GM12878 (cell line): ENCODE data around the gene SYNPO.

Experiments used
- CBFB ChIP-seq: IDR thresholded peaks from 2 replicates; pipeline ENCODE4 v1.6.1; 2016; ENCODE audit warnings: antibody characterized with exemption, low read depth
- EZH2 ChIP-seq: IDR thresholded peaks from 2 replicates; pipeline ENCODE4 v1.6.1; 2012; ENCODE audit warnings: low read depth, mild to moderate bottlenecking, control low read depth, inconsistent platforms, low read length, borderline replicate concordance; ENCODE audit not compliant: control insufficient read depth
- KDM1A ChIP-seq: fragments of 200-600 bp; sonication (generic); IDR thresholded peaks from 2 replicates; pipeline ENCODE4 v1.6.1; 2016; ENCODE audit warnings: borderline replicate concordance
- MYC ChIP-seq: IDR thresholded peaks from 2 replicates; pipeline ENCODE4 v1.6.1; 2011; ENCODE audit warnings: mild to moderate bottlenecking, low read length, moderate library complexity, inconsistent platforms; ENCODE audit not compliant: insufficient read depth, insufficient replicate concordance, insufficient read length, severe bottlenecking
- POLR2A ChIP-seq: IDR thresholded peaks from 2 replicates; pipeline ENCODE4 v1.6.1; 2011; ENCODE audit warnings: low read depth, mild to moderate bottlenecking, low read length
- POLR2AphosphoS5 ChIP-seq: IDR thresholded peaks from 2 replicates; pipeline ENCODE4 v1.6.1; 2011; ENCODE audit warnings: mild to moderate bottlenecking, low read length, inconsistent platforms
- TCF12 ChIP-seq: IDR thresholded peaks from 2 replicates; pipeline ENCODE4 v1.6.1; 2011; ENCODE audit warnings: low read depth, mild to moderate bottlenecking, low read length
- TF ChIP-seq, protein P1 (sequence below), 3 experiments: IDR thresholded peaks in 2 of 3; conservative IDR thresholded peaks in 1 of 3; 2 replicates each; pipeline ENCODE4 v1.5.1; 2011; ENCODE audit warnings: low read depth in 3 of 3, low read length in 3 of 3, mild to moderate bottlenecking in 3 of 3, control low read depth in 2 of 3, moderate library complexity in 2 of 3, inconsistent platforms in 1 of 3, mixed read lengths in 1 of 3; ENCODE audit not compliant: control insufficient read depth in 2 of 3, insufficient read depth in 1 of 3; ENCODE audit errors: extremely low read depth in 1 of 3
- TF ChIP-seq, protein P2 (sequence below): IDR thresholded peaks from 2 replicates; pipeline ENCODE4 v1.6.1; 2012; ENCODE audit warnings: mild to moderate bottlenecking, low read depth, low read length
- TF ChIP-seq, protein P3 (sequence below): fragments of 450-650 bp; IDR thresholded peaks from 2 replicates; pipeline ENCODE4 v1.6.1; 2016; ENCODE audit warnings: mild to moderate bottlenecking

DNA sequence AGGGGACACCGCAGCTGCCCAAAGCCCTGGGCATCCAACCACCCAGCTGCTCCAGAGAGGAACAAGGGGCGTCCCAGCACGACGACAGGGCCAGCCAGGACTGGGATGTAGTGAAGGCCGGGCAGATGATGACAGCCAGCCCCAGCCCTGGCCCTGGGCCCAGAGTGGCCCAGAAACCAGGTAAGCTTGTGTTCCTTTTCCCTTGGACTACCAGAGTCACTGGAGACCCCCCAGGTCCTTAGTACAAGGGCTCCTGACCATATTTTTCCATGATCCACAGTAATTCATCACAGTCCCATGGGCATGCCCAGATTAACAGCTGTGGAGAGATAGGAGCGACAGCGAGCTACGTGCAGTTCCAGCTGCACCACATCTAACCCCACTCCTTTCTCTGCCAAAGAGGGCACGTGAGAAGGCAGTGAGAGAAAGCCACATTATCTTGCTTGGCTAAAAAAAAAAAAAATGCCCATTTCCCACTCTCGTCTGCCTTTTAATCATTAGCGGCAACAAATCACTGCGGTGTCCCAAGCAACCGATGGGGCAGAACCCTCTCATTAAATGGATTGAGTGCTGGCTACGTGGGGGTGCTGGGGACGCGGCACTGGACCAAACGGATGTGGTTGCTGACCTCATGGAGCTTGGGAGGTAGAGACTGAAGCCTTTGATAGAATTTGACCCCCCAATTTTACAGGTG lies 21.7 kb upstream of the SYNPO start:
- TF ChIP-seq POLR2A, result no peak
- TF ChIP-seq EZH2, result no peak
- TF ChIP-seq, protein P1, sequence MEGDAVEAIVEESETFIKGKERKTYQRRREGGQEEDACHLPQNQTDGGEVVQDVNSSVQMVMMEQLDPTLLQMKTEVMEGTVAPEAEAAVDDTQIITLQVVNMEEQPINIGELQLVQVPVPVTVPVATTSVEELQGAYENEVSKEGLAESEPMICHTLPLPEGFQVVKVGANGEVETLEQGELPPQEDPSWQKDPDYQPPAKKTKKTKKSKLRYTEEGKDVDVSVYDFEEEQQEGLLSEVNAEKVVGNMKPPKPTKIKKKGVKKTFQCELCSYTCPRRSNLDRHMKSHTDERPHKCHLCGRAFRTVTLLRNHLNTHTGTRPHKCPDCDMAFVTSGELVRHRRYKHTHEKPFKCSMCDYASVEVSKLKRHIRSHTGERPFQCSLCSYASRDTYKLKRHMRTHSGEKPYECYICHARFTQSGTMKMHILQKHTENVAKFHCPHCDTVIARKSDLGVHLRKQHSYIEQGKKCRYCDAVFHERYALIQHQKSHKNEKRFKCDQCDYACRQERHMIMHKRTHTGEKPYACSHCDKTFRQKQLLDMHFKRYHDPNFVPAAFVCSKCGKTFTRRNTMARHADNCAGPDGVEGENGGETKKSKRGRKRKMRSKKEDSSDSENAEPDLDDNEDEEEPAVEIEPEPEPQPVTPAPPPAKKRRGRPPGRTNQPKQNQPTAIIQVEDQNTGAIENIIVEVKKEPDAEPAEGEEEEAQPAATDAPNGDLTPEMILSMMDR (IDR thresholded peaks at IDR 0.05 in 2 of 3, conservative IDR thresholded peaks at IDR 0.05 in 1 of 3; ENCODE audit: control insufficient read depth in 2 of 3, extremely low read depth in 1 of 3, insufficient read depth in 1 of 3, low read depth in 3 of 3, low read length in 3 of 3), result no peak
- TF ChIP-seq KDM1A, result no peak
- no peak for TF ChIP-seq CBFB
- TF ChIP-seq, protein P2, sequence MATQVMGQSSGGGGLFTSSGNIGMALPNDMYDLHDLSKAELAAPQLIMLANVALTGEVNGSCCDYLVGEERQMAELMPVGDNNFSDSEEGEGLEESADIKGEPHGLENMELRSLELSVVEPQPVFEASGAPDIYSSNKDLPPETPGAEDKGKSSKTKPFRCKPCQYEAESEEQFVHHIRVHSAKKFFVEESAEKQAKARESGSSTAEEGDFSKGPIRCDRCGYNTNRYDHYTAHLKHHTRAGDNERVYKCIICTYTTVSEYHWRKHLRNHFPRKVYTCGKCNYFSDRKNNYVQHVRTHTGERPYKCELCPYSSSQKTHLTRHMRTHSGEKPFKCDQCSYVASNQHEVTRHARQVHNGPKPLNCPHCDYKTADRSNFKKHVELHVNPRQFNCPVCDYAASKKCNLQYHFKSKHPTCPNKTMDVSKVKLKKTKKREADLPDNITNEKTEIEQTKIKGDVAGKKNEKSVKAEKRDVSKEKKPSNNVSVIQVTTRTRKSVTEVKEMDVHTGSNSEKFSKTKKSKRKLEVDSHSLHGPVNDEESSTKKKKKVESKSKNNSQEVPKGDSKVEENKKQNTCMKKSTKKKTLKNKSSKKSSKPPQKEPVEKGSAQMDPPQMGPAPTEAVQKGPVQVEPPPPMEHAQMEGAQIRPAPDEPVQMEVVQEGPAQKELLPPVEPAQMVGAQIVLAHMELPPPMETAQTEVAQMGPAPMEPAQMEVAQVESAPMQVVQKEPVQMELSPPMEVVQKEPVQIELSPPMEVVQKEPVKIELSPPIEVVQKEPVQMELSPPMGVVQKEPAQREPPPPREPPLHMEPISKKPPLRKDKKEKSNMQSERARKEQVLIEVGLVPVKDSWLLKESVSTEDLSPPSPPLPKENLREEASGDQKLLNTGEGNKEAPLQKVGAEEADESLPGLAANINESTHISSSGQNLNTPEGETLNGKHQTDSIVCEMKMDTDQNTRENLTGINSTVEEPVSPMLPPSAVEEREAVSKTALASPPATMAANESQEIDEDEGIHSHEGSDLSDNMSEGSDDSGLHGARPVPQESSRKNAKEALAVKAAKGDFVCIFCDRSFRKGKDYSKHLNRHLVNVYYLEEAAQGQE, result no peak
- TF ChIP-seq, protein P3, sequence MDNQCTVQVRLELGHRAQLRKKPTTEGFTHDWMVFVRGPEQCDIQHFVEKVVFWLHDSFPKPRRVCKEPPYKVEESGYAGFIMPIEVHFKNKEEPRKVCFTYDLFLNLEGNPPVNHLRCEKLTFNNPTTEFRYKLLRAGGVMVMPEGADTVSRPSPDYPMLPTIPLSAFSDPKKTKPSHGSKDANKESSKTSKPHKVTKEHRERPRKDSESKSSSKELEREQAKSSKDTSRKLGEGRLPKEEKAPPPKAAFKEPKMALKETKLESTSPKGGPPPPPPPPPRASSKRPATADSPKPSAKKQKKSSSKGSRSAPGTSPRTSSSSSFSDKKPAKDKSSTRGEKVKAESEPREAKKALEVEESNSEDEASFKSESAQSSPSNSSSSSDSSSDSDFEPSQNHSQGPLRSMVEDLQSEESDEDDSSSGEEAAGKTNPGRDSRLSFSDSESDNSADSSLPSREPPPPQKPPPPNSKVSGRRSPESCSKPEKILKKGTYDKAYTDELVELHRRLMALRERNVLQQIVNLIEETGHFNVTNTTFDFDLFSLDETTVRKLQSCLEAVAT, result no peak
- TF ChIP-seq MYC, result no peak
- no peak for TF ChIP-seq TCF12
- no peak for TF ChIP-seq POLR2AphosphoS5
